ENCODE data around the gene ZNF823. TPM values are rescaled to one million over a fixed set of nuclear protein-coding genes. Genes with fewer than 3 reads are reported as not detected.

Gene ZNF823
- total and polyA plus RNA-seq, 2 donors (not counting 1 experiment from before 2014, with no cell fraction given) = 1.8 to 5.1 TPM

GRCh38 chr19:11697284-11697855 is 41.4 kb downstream of the ZNF823 start:
- POLR2A ChIA-PET = no interaction called here
- no peak for TF ChIP-seq CTCF (IDR thresholded peaks at IDR 0.05)
- no peak for TF ChIP-seq EZH2 (IDR thresholded peaks at IDR 0.05; ENCODE audit: borderline replicate concordance, insufficient read depth, low read depth, low read length, poor library complexity, severe bottlenecking)
- Mint-ChIP-seq H3K4me3 (no peak overlapping the region), H3K4me1 (peaks cover 12% of the 10 kb centered on the region), H3K27me3 (peaks cover 31% of the 10 kb centered on the region), H3K27ac (no peak overlapping the region), H3K9me3 (ENCODE audit: insufficient read depth) (no peaks in the 10 kb centered on the region)
- DNase-seq = no peak
- Histone ChIP-seq H3K4me3 (ENCODE audit: control extremely low read depth in 1 of 5, extremely low read depth in 1 of 5, insufficient read depth in 1 of 5, low read depth in 2 of 5, low read length in 4 of 5) (no peak overlapping the region), H3K27me3 (replicated peaks in 1 of 4; ENCODE audit: control extremely low read depth in 1 of 4, control insufficient read depth in 3 of 4, insufficient read depth in 4 of 4, low read length in 3 of 4) (peaks cover 0 to 26% (median 10%) of the 10 kb centered on the region in 4 experiments), H3K9me3 (ENCODE audit: control extremely low read depth in 1 of 3, control insufficient read depth in 2 of 3, insufficient read depth in 1 of 3, low read length in 2 of 3) (peaks cover 0 to 7% (median 0%) of the 10 kb centered on the region in 3 donors), H3K79me2 (ENCODE audit: control insufficient read depth, insufficient read depth, low read length) (no peaks in the 10 kb centered on the region), H3K9ac (ENCODE audit: low read length) (no peak overlapping the region), H4K20me1 (ENCODE audit: control insufficient read depth, insufficient read depth, low read length, poor library complexity, severe bottlenecking) (no peaks in the 10 kb centered on the region), H3K4me2 (replicated peaks; ENCODE audit: low read depth, low read length, poor library complexity, severe bottlenecking) (no peak overlapping the region), H3K4me1 (ENCODE audit: control insufficient read depth in 2 of 2, insufficient read depth in 2 of 2, low read length in 2 of 2) (peaks cover 11 to 16% of the 10 kb centered on the region in 2 donors), H3K27ac (ENCODE audit: low read length in 2 of 2) (no peak overlapping the region), H3K36me3 (replicated peaks in 1 of 2; ENCODE audit: control extremely low read depth in 1 of 2, control insufficient read depth in 1 of 2, extremely low read depth in 1 of 2, insufficient read depth in 2 of 2, low read length in 1 of 2) (no peaks in the 10 kb centered on the region), H2AFZ (ENCODE audit: insufficient read depth, low read depth, low read length, poor library complexity, severe bottlenecking) (no peak overlapping the region)
- ATAC-seq (ENCODE audit: low read depth) = no peak
- CTCF ChIA-PET = interaction anchor here (0.6 to 0.7 kb wide), 2 partner anchors 327 to 646 kb away, joined by 3 read pairs; no protein-coding TSS in a partner anchor
- WGBS (ENCODE audit: insufficient coverage) = 80% methylated on average over 5 of the region's 6 CpGs
- intact Hi-C loops (cut with micrococcal nuclease) = no loop called here

Data from B cell (primary cell).